NOMO-1 treated with DMSO at 0.1 percent for 48 hours (cell line): Measurements from ENCODE around the gene SLF2.
"Not testable (repeated sequence)": the region's sequence is repeated elsewhere in the genome, so short reads cannot be mapped to it uniquely, and the experiment has no call there.

Source experiments
- DNase-seq: peaks from one replicate; lab custom pipeline; 2025; ENCODE audit not compliant: unreplicated experiment; lab: John Stamatoyannopoulos, UW

SLF2 gene

GRCh38 chr10:100879741-100880360, 32.9 kb upstream of the SLF2 start:
- DNase-seq = peak; percentile 4

GRCh38 chr10:100881556-100882213, 31.1 kb upstream of the SLF2 start:
- DNase-seq = no peak

- no peak for DNase-seq
These were observed 30.5 kb upstream of the SLF2 start for GRCh38 chr10:100882252-100882651.

- DNase-seq = no peak
These were observed 30.0 kb upstream of the SLF2 start for GRCh38 chr10:100882671-100883311.

GRCh38 chr10:100883312-100883821, 29.4 kb upstream of the SLF2 start:
- no peak for DNase-seq

- not testable (repeated sequence) for DNase-seq
These were observed 27.2 kb upstream of the SLF2 start for GRCh38 chr10:100885611-100886010.

GRCh38 chr10:100886091-100886490, 26.7 kb upstream of the SLF2 start:
- no peak for DNase-seq

- DNase-seq = no peak
These were observed 26.2 kb upstream of the SLF2 start for GRCh38 chr10:100886521-100886920.

GRCh38 chr10:100886963-100887362, 25.8 kb upstream of the SLF2 start:
- DNase-seq = no peak

GRCh38 chr10:100887761-100888296, 24.9 kb upstream of the SLF2 start:
- no peak for DNase-seq

GRCh38 chr10:100888957-100889356, 23.8 kb upstream of the SLF2 start:
- DNase-seq = peak; percentile 7

- DNase-seq = no peak
These were observed 23.2 kb upstream of the SLF2 start for GRCh38 chr10:100889546-100889945.

GRCh38 chr10:100890141-100890672, 22.6 kb upstream of the SLF2 start:
- DNase-seq = peak; percentile 67

- peak; percentile 82 for DNase-seq
These were observed 22.0 kb upstream of the SLF2 start for GRCh38 chr10:100890673-100891317.

GRCh38 chr10:100894033-100894432, 18.7 kb upstream of the SLF2 start:
- DNase-seq = no peak

- peak; percentile 64 for DNase-seq
These were observed 18.0 kb upstream of the SLF2 start for GRCh38 chr10:100894589-100895294.

- peak; percentile 31 for DNase-seq
These were observed 17.4 kb upstream of the SLF2 start for GRCh38 chr10:100895346-100895745.

- DNase-seq = no peak
These were observed 16.9 kb upstream of the SLF2 start for GRCh38 chr10:100895896-100896295.

- DNase-seq = no peak
These were observed 15.8 kb upstream of the SLF2 start for GRCh38 chr10:100896876-100897461.

GRCh38 chr10:100897976-100898375, 14.8 kb upstream of the SLF2 start:
- DNase-seq = no peak
